Gastrocnemius medialis (tissue), 4 donors: ENCODE results near the gene APOBEC3H. TPM values are rescaled to one million over a fixed set of nuclear protein-coding genes. Genes with fewer than 3 reads are reported as not detected.

ENCODE experiments used
- ATAC-seq, 2 donors: fragments of 150-250 bp; one replicate each; pipeline ENCODE4 v1.9.1; 2016
- DNase-seq, 2 donors: peaks; one replicate each; pipeline ENCODE4 v3.0.0-alpha.2; 2019
- H3K27ac ChIP-seq, 4 donors: fragments of 200-600 bp; sonication (generic); 1 replicate in 1 of 4; 2 replicates in 3 of 4; pipeline ENCODE4 v1.5.1; 2016 to 2018; ENCODE audit warnings: mild to moderate bottlenecking in 2 of 4, moderate library complexity in 1 of 4
- H3K27me3 ChIP-seq, 3 donors: fragments of 200-600 bp; sonication (generic) in 2 of 3; 1 replicate in 1 of 3; 2 replicates in 2 of 3; pipeline versions ENCODE4 v1.5.1 to v1.6.0; 2016 to 2019; ENCODE audit warnings: mild to moderate bottlenecking in 1 of 3, moderate library complexity in 1 of 3
- H3K36me3 ChIP-seq, 2 donors: fragments of 200-600 bp; sonication (generic) in 1 of 2; one replicate each; pipeline ENCODE4 v1.5.1; 2017 to 2018
- H3K4me1 ChIP-seq, 2 donors: fragments of 200-600 bp; sonication (generic) in 1 of 2; one replicate each; pipeline ENCODE4 v1.5.1; 2016 to 2017; ENCODE audit warnings: mild to moderate bottlenecking in 2 of 2
- H3K4me3 ChIP-seq, 4 donors: fragments of 200-600 bp; sonication (generic) in 3 of 4; 1 replicate in 1 of 4; 2 replicates in 3 of 4; pipeline ENCODE4 v1.5.1; 2016 to 2019; ENCODE audit warnings: mild to moderate bottlenecking in 2 of 4
- H3K9me3 ChIP-seq, 3 donors: fragments of 200-600 bp; sonication (generic) in 2 of 3; 1 replicate in 1 of 3; 2 replicates in 2 of 3; pipeline ENCODE4 v1.5.1; 2016 to 2019
- CTCF ChIP-seq, 5 experiments: fragments of 450-650 bp in 3 of 5; fragments of 200-600 bp in 2 of 5; sonication (generic) in 2 of 5; IDR thresholded peaks in 4 of 5; conservative IDR thresholded peaks in 1 of 5; 1 replicate in 4 of 5; 2 replicates in 1 of 5; pipeline ENCODE4 v1.5.1; 2016 to 2019; ENCODE audit warnings: antibody characterized with exemption in 5 of 5, mild to moderate bottlenecking in 3 of 5, moderate library complexity in 3 of 5
- POLR2A ChIP-seq, 2 donors: fragments of 450-650 bp; IDR thresholded peaks; one replicate each; pipeline ENCODE4 v1.6.1; 2017; ENCODE audit warnings: antibody characterized with exemption in 2 of 2, mild to moderate bottlenecking in 2 of 2, moderate library complexity in 2 of 2
- in situ Hi-C, 4 donors: fragments of 200-750 bp; cut with MboI; loops; one replicate each; pipeline versions ENCODE4 v1.15.0 to v1.8.0; 2017; ENCODE audit warnings: low sequenced_read_pairs in 4 of 4
- intact Hi-C: fragments of 100-400 bp; cut with DNase I; formaldehyde crosslinking; loops from one replicate; pipeline ENCODE4 v1.15.1; 2023; ENCODE audit warnings: low total_unique reads
- total RNA-seq, 4 donors: library from RNA; depleted of rRNA; stranded (reverse); fragments of >200 nt; gene quantifications; one replicate each; pipeline versions ENCODE4 v1.1.0 to v1.2.3, GENCODE V29; 2016

Gene APOBEC3H
- total RNA-seq, 4 donors from 2014 or later: not detected

GRCh38 chr22:39125622-39126021 is 28.6 kb downstream of the APOBEC3H start:
- Histone ChIP-seq H3K4me3 (no peak overlapping the region), H3K4me1 (no peaks in the 10 kb centered on the region), H3K36me3 (no peaks in the 10 kb centered on the region), H3K27me3 (peaks cover 0 to 4% (median 0%) of the 10 kb centered on the region in 3 donors), H3K27ac (no peak overlapping the region), H3K9me3 (no peaks in the 10 kb centered on the region)
- no peak for ATAC-seq
- intact Hi-C loops (no loop called here), in situ Hi-C loops (loop anchor here in 2 of 4 donors (10.0 kb wide), 2 partner anchors 251 to 261 kb away; partner anchors contain the start of gene CBX6 (in 1 of the 2))
- DNase-seq: no peak
- TF ChIP-seq CTCF (IDR thresholded peaks at IDR 0.05 in 4 of 5, conservative IDR thresholded peaks at IDR 0.05 in 1 of 5): no peak
- TF ChIP-seq POLR2A (IDR thresholded peaks at IDR 0.05): no peak

DNA sequence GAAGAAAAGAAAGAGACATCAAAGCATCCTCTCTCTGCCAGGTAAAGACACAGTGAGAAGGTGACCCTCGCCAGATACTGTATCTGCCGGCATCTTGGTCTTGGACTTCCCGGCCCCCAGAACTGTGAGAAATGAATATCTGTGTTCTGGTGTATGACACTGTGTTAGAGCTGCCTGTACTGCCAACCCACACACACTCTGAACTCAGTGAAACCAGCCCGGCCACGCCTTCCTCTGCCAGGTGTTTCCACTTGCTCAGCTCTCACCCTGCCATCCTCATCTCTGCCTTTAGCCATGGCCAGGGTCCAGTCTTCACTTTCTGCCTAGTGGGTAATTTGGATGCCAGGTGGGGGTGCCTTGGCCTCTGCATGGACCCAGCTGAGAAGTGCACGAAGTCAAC is 31.5 kb downstream of the APOBEC3H start:
- no peaks in the 10 kb centered on the region for H3K4me1 ChIP-seq
- H3K36me3 ChIP-seq: peaks cover 0 to 19% of the 10 kb centered on the region in 2 donors
- TF ChIP-seq CTCF (IDR thresholded peaks at IDR 0.05 in 4 of 5, conservative IDR thresholded peaks at IDR 0.05 in 1 of 5) (no peak), POLR2A (IDR thresholded peaks at IDR 0.05) (no peak)
- H3K27me3 ChIP-seq: peaks cover 0 to 4% (median 0%) of the 10 kb centered on the region in 3 donors
- in situ Hi-C loops (loop anchor here in 2 of 4 donors (10.0 kb wide), 2 partner anchors 254 to 264 kb away; partner anchors contain the start of gene CBX6 (in 1 of the 2)), intact Hi-C loops (no loop called here)
- H3K4me3 ChIP-seq: no peak overlapping the region
- no peak for DNase-seq
- ATAC-seq: no peak
- H3K27ac ChIP-seq: no peak overlapping the region
- H3K9me3 ChIP-seq: no peaks in the 10 kb centered on the region

DNA sequence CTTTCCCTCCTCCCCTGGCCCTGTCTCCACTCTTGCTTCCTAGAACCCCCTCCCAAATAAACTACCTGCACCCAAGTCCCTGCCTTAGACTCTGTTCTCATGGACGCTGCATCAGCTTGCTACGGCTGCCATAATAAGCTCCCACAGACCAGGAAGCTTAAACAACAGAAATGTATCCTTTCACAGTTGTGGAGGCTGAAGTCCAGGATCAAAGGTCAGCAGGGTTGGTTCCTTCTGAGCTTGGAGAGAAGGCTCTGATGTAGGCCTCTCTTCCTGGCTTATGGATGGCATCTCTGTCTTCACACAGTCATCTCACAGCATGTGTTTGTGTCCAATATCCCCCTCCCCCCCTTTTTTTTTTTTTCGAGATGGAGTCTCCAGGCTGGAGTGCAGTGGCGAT is 32.0 kb downstream of the APOBEC3H start:
- peaks cover 0 to 24% of the 10 kb centered on the region in 2 donors for H3K36me3 ChIP-seq
- ATAC-seq (no peak), DNase-seq (no peak)
- H3K4me1 ChIP-seq: no peaks in the 10 kb centered on the region
- no peaks in the 10 kb centered on the region for H3K9me3 ChIP-seq
- H3K27ac ChIP-seq: no peak overlapping the region
- no peak for TF ChIP-seq POLR2A (IDR thresholded peaks at IDR 0.05)
- TF ChIP-seq CTCF (IDR thresholded peaks at IDR 0.05 in 4 of 5, conservative IDR thresholded peaks at IDR 0.05 in 1 of 5): no peak
- H3K4me3 ChIP-seq: no peak overlapping the region
- intact Hi-C loops: no loop called here
- no peaks in the 10 kb centered on the region for H3K27me3 ChIP-seq
- in situ Hi-C loops: loop anchor here in 2 of 4 donors (10.0 kb wide), 2 partner anchors 254 to 264 kb away; partner anchors contain the start of gene CBX6 (in 1 of the 2)

- ATAC-seq (no peak), DNase-seq (no peak)
- no peaks in the 10 kb centered on the region for H3K9me3 ChIP-seq
- intact Hi-C loops: no loop called here
- no peak overlapping the region for H3K4me3 ChIP-seq
- H3K27me3 ChIP-seq: no peaks in the 10 kb centered on the region
- H3K4me1 ChIP-seq: no peaks in the 10 kb centered on the region
- peaks cover 0 to 27% of the 10 kb centered on the region in 2 donors for H3K36me3 ChIP-seq
- H3K27ac ChIP-seq: no peak overlapping the region
- no peak for TF ChIP-seq CTCF (IDR thresholded peaks at IDR 0.05 in 4 of 5, conservative IDR thresholded peaks at IDR 0.05 in 1 of 5)
- TF ChIP-seq POLR2A (IDR thresholded peaks at IDR 0.05): no peak
- in situ Hi-C loops: loop anchor here in 2 of 4 donors (10.0 kb wide), 2 partner anchors 255 to 265 kb away; partner anchors contain the start of gene CBX6 (in 1 of the 2)
Measured at GRCh38 chr22:39129746-39130145, 32.7 kb downstream of the APOBEC3H start.
